Epithelial cell of proximal tubule (primary cell): ENCODE measurements around the gene SHISA4. TPM values are rescaled to one million over a fixed set of nuclear protein-coding genes. Genes with fewer than 3 reads are reported as not detected.
A peak's percentile ranks its signal among the peaks of the same experiment; 100 is the strongest.

Experiments used
- DNase-seq: peaks from one replicate; pipeline ENCODE4 v3.0.0-alpha.2; 2011; ENCODE audit warnings: low read depth
- H3K4me3 ChIP-seq: 2 replicates; pipeline ENCODE4 v1.5.1; 2011; ENCODE audit warnings: low read depth, mild to moderate bottlenecking, low read length
- total RNA-seq: library from RNA; depleted of rRNA; stranded (reverse); fragments of >200 nt; gene quantifications from 2 replicates; pipeline ENCODE4 v1.2.3, GENCODE V29; 2015
- TF ChIP-seq, protein P1 (sequence below): conservative IDR thresholded peaks from 2 replicates; pipeline ENCODE4 v1.5.1; 2012; ENCODE audit warnings: low read depth, mild to moderate bottlenecking, low read length

The SHISA4 gene
- total RNA-seq, 1 donor from 2014 or later = 22.4 TPM

- DNase-seq = no peak
- H3K4me3 ChIP-seq = no peak overlapping the region
- TF ChIP-seq, protein P1, sequence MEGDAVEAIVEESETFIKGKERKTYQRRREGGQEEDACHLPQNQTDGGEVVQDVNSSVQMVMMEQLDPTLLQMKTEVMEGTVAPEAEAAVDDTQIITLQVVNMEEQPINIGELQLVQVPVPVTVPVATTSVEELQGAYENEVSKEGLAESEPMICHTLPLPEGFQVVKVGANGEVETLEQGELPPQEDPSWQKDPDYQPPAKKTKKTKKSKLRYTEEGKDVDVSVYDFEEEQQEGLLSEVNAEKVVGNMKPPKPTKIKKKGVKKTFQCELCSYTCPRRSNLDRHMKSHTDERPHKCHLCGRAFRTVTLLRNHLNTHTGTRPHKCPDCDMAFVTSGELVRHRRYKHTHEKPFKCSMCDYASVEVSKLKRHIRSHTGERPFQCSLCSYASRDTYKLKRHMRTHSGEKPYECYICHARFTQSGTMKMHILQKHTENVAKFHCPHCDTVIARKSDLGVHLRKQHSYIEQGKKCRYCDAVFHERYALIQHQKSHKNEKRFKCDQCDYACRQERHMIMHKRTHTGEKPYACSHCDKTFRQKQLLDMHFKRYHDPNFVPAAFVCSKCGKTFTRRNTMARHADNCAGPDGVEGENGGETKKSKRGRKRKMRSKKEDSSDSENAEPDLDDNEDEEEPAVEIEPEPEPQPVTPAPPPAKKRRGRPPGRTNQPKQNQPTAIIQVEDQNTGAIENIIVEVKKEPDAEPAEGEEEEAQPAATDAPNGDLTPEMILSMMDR = no peak
Observed at GRCh38 chr1:201892211-201892610, 3.5 kb downstream of the SHISA4 start.

- TF ChIP-seq, protein P1 = no peak
- H3K4me3 ChIP-seq = no peak overlapping the region
- no peak for DNase-seq
Observed at GRCh38 chr1:201893431-201893830, 4.7 kb downstream of the SHISA4 start.

DNA sequence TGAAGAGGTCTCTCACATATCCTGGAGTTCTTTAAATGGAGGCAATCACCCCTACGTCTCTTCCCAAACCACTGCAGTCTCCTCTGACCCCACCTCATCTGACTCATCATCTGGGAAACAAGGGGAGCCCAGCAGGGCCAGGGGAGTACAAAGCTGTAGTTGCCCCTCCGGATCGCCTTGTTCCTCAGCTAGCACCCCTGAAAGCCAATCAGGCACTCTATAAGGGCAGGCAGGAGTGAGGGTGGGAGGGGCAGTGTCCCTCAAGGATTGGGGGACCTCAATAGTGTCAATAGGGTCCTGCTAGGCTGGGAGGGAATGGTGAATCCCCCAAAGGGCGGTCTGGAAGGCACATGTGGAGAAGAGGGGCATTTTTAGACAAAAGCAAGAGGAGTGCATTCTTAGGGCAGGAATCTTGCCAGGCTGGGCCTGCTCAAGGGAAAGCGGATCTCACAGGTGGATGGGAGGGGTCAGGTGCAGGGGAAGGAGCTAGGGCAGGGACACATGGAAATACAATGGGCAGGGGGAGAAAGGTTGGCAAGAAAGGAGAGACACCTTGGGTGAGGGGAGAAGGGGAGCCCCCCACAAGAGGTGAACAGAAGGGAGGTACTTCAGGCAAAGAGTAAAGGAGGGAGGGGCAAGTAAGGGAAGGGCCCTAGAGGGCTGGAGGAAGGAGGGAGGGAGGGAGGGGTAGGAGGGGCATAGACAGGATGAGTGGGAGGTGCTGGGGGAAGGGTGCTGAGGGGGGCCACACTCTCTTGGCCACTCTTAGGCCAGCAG, 5.8 kb downstream of the SHISA4 start:
- no peak for DNase-seq
- TF ChIP-seq, protein P1 = no peak
- H3K4me3 ChIP-seq = no peak overlapping the region

DNA sequence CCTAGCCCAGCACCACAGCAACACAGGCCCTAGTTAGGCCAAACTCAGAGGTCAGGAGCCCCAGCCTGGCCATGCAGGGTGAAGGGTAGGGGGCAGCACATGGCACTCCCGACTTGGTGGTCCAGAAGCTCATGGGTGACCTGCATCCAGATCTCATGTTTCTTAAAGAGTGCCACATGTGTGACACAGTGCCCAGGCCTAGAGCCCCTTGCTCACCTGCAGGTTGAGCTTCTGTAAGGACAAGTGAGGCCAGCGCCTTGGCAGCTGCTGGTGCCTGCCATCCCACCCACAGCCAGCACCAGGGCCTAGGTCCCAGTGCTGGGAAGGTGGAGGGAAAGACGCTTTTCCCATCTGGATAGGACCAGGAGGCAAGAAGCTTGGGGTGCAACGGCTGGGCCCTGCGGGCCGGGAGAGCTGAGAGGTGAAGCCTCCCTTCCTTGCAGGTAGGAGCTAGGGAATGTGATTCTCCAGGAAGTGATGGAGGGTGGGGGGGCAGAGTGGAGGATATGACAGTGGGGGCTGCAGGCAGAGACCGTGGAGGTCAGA, 6.5 kb downstream of the SHISA4 start:
- no peak overlapping the region for H3K4me3 ChIP-seq
- TF ChIP-seq, protein P1 = no peak
- no peak for DNase-seq

DNA sequence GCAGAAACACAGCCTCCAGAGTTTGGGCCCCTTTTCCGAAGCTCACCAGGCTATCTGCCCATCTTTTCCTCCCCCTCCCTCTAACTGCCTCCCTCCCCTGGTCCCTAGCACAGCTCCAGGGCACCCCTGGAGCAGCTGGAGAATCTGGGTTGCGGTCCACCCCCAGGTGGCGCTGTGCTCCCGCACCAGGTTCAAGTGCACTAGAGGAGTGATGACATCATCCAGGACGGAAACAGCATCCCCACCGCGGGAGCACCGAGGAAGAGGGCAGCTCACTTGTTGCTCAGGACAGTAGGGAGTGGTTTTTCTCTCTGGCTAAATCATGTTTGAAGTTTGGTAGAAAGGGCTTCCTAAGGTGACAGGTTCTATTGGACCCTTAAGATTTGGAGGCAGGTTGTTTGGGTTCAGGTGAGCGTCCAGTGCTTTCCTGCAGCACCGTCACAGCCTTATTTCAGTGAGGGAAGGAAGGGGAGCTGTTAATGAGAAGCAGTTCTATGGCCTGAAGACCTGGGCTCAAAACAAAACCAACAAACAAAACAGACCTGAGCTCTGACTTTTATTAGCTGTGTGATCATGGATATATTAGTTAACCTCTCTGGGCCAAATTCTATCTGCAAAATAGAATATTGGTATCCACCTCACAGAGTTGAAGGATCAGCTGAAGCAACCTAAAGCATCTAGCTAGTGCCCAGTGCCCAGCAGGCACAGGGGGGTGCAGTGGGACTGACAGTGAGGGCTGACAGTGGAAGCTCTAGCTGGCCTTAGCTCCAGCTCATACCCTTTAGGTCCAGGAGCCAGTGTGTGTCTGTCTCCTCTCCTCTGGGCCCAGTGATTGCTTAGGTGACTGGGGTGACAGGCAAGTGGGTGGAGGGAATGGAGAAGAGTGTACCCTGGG, 7.5 kb downstream of the SHISA4 start:
- H3K4me3 ChIP-seq = no peak overlapping the region
- no peak for DNase-seq
- TF ChIP-seq, protein P1 = peak; percentile 97

- no peak for DNase-seq
- TF ChIP-seq, protein P1 = peak; percentile 44
- H3K4me3 ChIP-seq = no peak overlapping the region
Observed at GRCh38 chr1:201896951-201897391, 8.3 kb downstream of the SHISA4 start.
